ENCODE data around the gene AKIRIN1. TPM values are rescaled to one million over a fixed set of nuclear protein-coding genes. Genes with fewer than 3 reads are reported as not detected.

The AKIRIN1 gene
- total RNA-seq, 1 experiment from 2014 or later = 60.0 TPM

DNA sequence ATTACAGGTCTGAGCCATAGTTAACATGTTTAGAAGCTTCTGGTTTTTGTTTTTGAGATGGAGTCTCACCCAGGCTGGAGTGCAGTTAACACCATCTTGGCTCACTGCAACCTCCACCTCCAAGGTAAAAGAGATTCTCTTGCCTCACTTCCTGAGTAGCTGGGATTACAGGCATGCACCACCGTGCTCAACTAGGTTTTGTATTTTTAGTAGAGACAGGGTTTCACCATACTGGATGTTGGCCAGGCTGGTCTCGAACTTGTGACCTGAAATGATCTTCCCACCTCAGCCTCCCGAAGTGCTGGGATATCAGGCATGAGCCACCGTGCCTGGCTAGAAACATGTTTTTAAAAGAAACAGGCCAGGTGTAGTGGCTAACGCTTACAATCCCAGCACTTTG, 45.6 kb downstream of the AKIRIN1 start:
- RAD21 ChIA-PET (ENCODE audit: low non-redundant PET in 1 of 2, low total read pairs in 2 of 2, uncharacterized antibody in 2 of 2, unreplicated experiment in 2 of 2) = no interaction called here
- no peaks in the 10 kb centered on the region for H3K9me2 ChIP-seq (ENCODE audit: insufficient read depth)
- DNase-seq (ENCODE audit: low read depth, low spot score) = no peak
- BruUV-seq (replicated peaks) = no TSS peak
- POLR2A ChIA-PET = no interaction called here
- no peaks in the 10 kb centered on the region for H3K9me3 ChIP-seq (ENCODE audit: control insufficient read depth in 1 of 2, insufficient read depth in 1 of 2, low read depth in 1 of 2, low read length in 2 of 2)
- H3K4me1 ChIP-seq (ENCODE audit: control insufficient read depth in 1 of 2, insufficient read depth in 2 of 2, low read length in 2 of 2) = no peaks in the 10 kb centered on the region
- H3K27me3 ChIP-seq (ENCODE audit: insufficient read depth, low read length) = no peaks in the 10 kb centered on the region
- peaks cover 22 to 29% of the 10 kb centered on the region in 2 experiments; a peak in 3 of 4 replicates for H3K36me3 ChIP-seq (ENCODE audit: control insufficient read depth in 1 of 2, insufficient read depth in 2 of 2, low read length in 2 of 2)
- no peak overlapping the region for H3K4me3 ChIP-seq (replicated peaks in 1 of 2; ENCODE audit: low read depth in 1 of 2, low read length in 2 of 2)
- no peak for ATAC-seq
- no peak overlapping the region for H2AFZ ChIP-seq (ENCODE audit: low read depth, low read length, poor library complexity, severe bottlenecking)
- TF ChIP-seq SIN3A (IDR thresholded peaks at IDR 0.05; ENCODE audit: low read depth) = no peak
- TF ChIP-seq ZFX (IDR thresholded peaks at IDR 0.05) = no peak
- no peak for TF ChIP-seq SRF (IDR thresholded peaks at IDR 0.05; ENCODE audit: low read depth)
- TF ChIP-seq, protein P1, sequence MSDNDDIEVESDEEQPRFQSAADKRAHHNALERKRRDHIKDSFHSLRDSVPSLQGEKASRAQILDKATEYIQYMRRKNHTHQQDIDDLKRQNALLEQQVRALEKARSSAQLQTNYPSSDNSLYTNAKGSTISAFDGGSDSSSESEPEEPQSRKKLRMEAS (IDR thresholded peaks at IDR 0.05) = no peak
- TF ChIP-seq JUND (IDR thresholded peaks at IDR 0.05) = no peak
- TF ChIP-seq, protein P2, sequence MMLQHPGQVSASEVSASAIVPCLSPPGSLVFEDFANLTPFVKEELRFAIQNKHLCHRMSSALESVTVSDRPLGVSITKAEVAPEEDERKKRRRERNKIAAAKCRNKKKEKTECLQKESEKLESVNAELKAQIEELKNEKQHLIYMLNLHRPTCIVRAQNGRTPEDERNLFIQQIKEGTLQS (IDR thresholded peaks at IDR 0.05) = no peak
- no peak for TF ChIP-seq YY1 (IDR thresholded peaks at IDR 0.05; ENCODE audit: extremely low read depth, insufficient replicate concordance, low read depth, low read length)
- no peak for TF ChIP-seq ELF1 (IDR thresholded peaks at IDR 0.05; ENCODE audit: borderline replicate concordance, low read depth)
- no peak for TF ChIP-seq RAD21 (IDR thresholded peaks at IDR 0.05; ENCODE audit: low read depth)
- TF ChIP-seq ZBTB33 (IDR thresholded peaks at IDR 0.05; ENCODE audit: extremely low read depth, insufficient replicate concordance, low read length) = no peak
- no peak for TF ChIP-seq CEBPB (IDR thresholded peaks at IDR 0.05; ENCODE audit: low read depth)
- TF ChIP-seq, protein P3, sequence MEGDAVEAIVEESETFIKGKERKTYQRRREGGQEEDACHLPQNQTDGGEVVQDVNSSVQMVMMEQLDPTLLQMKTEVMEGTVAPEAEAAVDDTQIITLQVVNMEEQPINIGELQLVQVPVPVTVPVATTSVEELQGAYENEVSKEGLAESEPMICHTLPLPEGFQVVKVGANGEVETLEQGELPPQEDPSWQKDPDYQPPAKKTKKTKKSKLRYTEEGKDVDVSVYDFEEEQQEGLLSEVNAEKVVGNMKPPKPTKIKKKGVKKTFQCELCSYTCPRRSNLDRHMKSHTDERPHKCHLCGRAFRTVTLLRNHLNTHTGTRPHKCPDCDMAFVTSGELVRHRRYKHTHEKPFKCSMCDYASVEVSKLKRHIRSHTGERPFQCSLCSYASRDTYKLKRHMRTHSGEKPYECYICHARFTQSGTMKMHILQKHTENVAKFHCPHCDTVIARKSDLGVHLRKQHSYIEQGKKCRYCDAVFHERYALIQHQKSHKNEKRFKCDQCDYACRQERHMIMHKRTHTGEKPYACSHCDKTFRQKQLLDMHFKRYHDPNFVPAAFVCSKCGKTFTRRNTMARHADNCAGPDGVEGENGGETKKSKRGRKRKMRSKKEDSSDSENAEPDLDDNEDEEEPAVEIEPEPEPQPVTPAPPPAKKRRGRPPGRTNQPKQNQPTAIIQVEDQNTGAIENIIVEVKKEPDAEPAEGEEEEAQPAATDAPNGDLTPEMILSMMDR (IDR thresholded peaks at IDR 0.05 in 2 of 3, conservative IDR thresholded peaks at IDR 0.05 in 1 of 3; ENCODE audit: borderline replicate concordance in 1 of 3, insufficient read depth in 1 of 3, low read depth in 2 of 3, low read length in 2 of 3) = no peak
- peaks cover 20% of the 10 kb centered on the region for H3K79me2 ChIP-seq (ENCODE audit: insufficient read depth, low read length)
- H3K27ac ChIP-seq (ENCODE audit: low read depth, low read length) = no peak overlapping the region
- CTCF ChIA-PET = no interaction called here
- H3K9ac ChIP-seq (ENCODE audit: low read length) = no peak overlapping the region
- intact Hi-C loops (cut with micrococcal nuclease) = no loop called here
- H3K4me2 ChIP-seq (ENCODE audit: low read length) = no peak overlapping the region
- no peaks in the 10 kb centered on the region for H4K20me1 ChIP-seq (ENCODE audit: insufficient read depth)
